Gastrocnemius medialis (tissue), 4 donors: ENCODE data around the gene TMEM247. TPM values are rescaled to one million over a fixed set of nuclear protein-coding genes. Genes with fewer than 3 reads are reported as not detected.
A peak's percentile ranks its signal among the peaks of the same experiment; 100 is the strongest.

Source experiments
- ATAC-seq, 2 donors: fragments of 150-250 bp; one replicate each; pipeline ENCODE4 v1.9.1; 2016
- DNase-seq, 2 donors: peaks; one replicate each; pipeline ENCODE4 v3.0.0-alpha.2; 2019
- H3K27ac ChIP-seq, 4 donors: fragments of 200-600 bp; sonication (generic); 1 replicate in 1 of 4; 2 replicates in 3 of 4; pipeline ENCODE4 v1.5.1; 2016 to 2018; ENCODE audit warnings: mild to moderate bottlenecking in 2 of 4, moderate library complexity in 1 of 4
- H3K27me3 ChIP-seq, 3 donors: fragments of 200-600 bp; sonication (generic) in 2 of 3; 1 replicate in 1 of 3; 2 replicates in 2 of 3; pipeline versions ENCODE4 v1.5.1 to v1.6.0; 2016 to 2019; ENCODE audit warnings: mild to moderate bottlenecking in 1 of 3, moderate library complexity in 1 of 3
- H3K36me3 ChIP-seq, 2 donors: fragments of 200-600 bp; sonication (generic) in 1 of 2; one replicate each; pipeline ENCODE4 v1.5.1; 2017 to 2018
- H3K4me1 ChIP-seq, 2 donors: fragments of 200-600 bp; sonication (generic) in 1 of 2; one replicate each; pipeline ENCODE4 v1.5.1; 2016 to 2017; ENCODE audit warnings: mild to moderate bottlenecking in 2 of 2
- H3K4me3 ChIP-seq, 4 donors: fragments of 200-600 bp; sonication (generic) in 3 of 4; 1 replicate in 1 of 4; 2 replicates in 3 of 4; pipeline ENCODE4 v1.5.1; 2016 to 2019; ENCODE audit warnings: mild to moderate bottlenecking in 2 of 4
- H3K9me3 ChIP-seq, 3 donors: fragments of 200-600 bp; sonication (generic) in 2 of 3; 1 replicate in 1 of 3; 2 replicates in 2 of 3; pipeline ENCODE4 v1.5.1; 2016 to 2019
- CTCF ChIP-seq, 5 experiments: fragments of 450-650 bp in 3 of 5; fragments of 200-600 bp in 2 of 5; sonication (generic) in 2 of 5; IDR thresholded peaks in 4 of 5; conservative IDR thresholded peaks in 1 of 5; 1 replicate in 4 of 5; 2 replicates in 1 of 5; pipeline ENCODE4 v1.5.1; 2016 to 2019; ENCODE audit warnings: antibody characterized with exemption in 5 of 5, mild to moderate bottlenecking in 3 of 5, moderate library complexity in 3 of 5
- POLR2A ChIP-seq, 2 donors: fragments of 450-650 bp; IDR thresholded peaks; one replicate each; pipeline ENCODE4 v1.6.1; 2017; ENCODE audit warnings: antibody characterized with exemption in 2 of 2, mild to moderate bottlenecking in 2 of 2, moderate library complexity in 2 of 2
- in situ Hi-C, 4 donors: fragments of 200-750 bp; cut with MboI; loops; one replicate each; pipeline versions ENCODE4 v1.15.0 to v1.8.0; 2017; ENCODE audit warnings: low sequenced_read_pairs in 4 of 4
- intact Hi-C: fragments of 100-400 bp; cut with DNase I; formaldehyde crosslinking; loops from one replicate; pipeline ENCODE4 v1.15.1; 2023; ENCODE audit warnings: low total_unique reads
- total RNA-seq, 4 donors: library from RNA; depleted of rRNA; stranded (reverse); fragments of >200 nt; gene quantifications; one replicate each; pipeline versions ENCODE4 v1.1.0 to v1.2.3, GENCODE V29; 2016

Gene TMEM247
- total RNA-seq, 4 donors from 2014 or later: not detected

- ATAC-seq: no peak
Observed at GRCh38 chr2:46499392-46499785, 20.0 kb downstream of the TMEM247 start.

GRCh38 chr2:46500801-46501200, 21.4 kb downstream of the TMEM247 start:
- no peak for TF ChIP-seq POLR2A (IDR thresholded peaks at IDR 0.05)
- TF ChIP-seq CTCF (IDR thresholded peaks at IDR 0.05 in 4 of 5, conservative IDR thresholded peaks at IDR 0.05 in 1 of 5): no peak
- peaks cover 0 to 6% of the 10 kb centered on the region in 2 donors for H3K4me1 ChIP-seq
- intact Hi-C loops: no loop called here
- no peaks in the 10 kb centered on the region for H3K27me3 ChIP-seq
- no peaks in the 10 kb centered on the region for H3K9me3 ChIP-seq
- H3K4me3 ChIP-seq: peak overlapping the region in 1 of 4 donors; percentile 61
- H3K27ac ChIP-seq: no peak overlapping the region
- DNase-seq (no peak), ATAC-seq (no peak)
- in situ Hi-C loops: no loop called here
- no peaks in the 10 kb centered on the region for H3K36me3 ChIP-seq

More at GRCh38 chr2:46499392-46499785, 20.0 kb downstream of the TMEM247 start:
- in situ Hi-C loops (no loop called here), intact Hi-C loops (no loop called here)
- Histone ChIP-seq H3K4me1 (peaks cover 0 to 6% of the 10 kb centered on the region in 2 donors), H3K4me3 (peak overlapping the region; percentile 61 to 80 (median 70)), H3K27ac (peak overlapping the region; percentile 86 to 88 (median 86)), H3K27me3 (no peaks in the 10 kb centered on the region), H3K9me3 (no peaks in the 10 kb centered on the region), H3K36me3 (no peaks in the 10 kb centered on the region)
- DNase-seq: no peak
- no peak for TF ChIP-seq POLR2A (IDR thresholded peaks at IDR 0.05)
- TF ChIP-seq CTCF (IDR thresholded peaks at IDR 0.05 in 4 of 5, conservative IDR thresholded peaks at IDR 0.05 in 1 of 5): no peak

- no peaks in the 10 kb centered on the region for H3K36me3 ChIP-seq
- no peak overlapping the region for H3K4me3 ChIP-seq
- in situ Hi-C loops (no loop called here), intact Hi-C loops (no loop called here)
- H3K4me1 ChIP-seq: peaks cover 0 to 6% of the 10 kb centered on the region in 2 donors
- ATAC-seq: no peak
- no peak overlapping the region for H3K27ac ChIP-seq
- H3K27me3 ChIP-seq: no peaks in the 10 kb centered on the region
- no peak for DNase-seq
- H3K9me3 ChIP-seq: no peaks in the 10 kb centered on the region
- TF ChIP-seq POLR2A (IDR thresholded peaks at IDR 0.05): no peak
- no peak for TF ChIP-seq CTCF (IDR thresholded peaks at IDR 0.05 in 4 of 5, conservative IDR thresholded peaks at IDR 0.05 in 1 of 5)
Observed at GRCh38 chr2:46502291-46502885, 23.0 kb downstream of the TMEM247 start.

GRCh38 chr2:46503686-46504085, 24.3 kb downstream of the TMEM247 start:
- H3K27ac ChIP-seq: no peak overlapping the region
- H3K36me3 ChIP-seq: no peaks in the 10 kb centered on the region
- intact Hi-C loops (no loop called here), in situ Hi-C loops (no loop called here)
- peaks cover 0 to 6% of the 10 kb centered on the region in 2 donors for H3K4me1 ChIP-seq
- no peaks in the 10 kb centered on the region for H3K27me3 ChIP-seq
- no peak for TF ChIP-seq POLR2A (IDR thresholded peaks at IDR 0.05)
- no peak for TF ChIP-seq CTCF (IDR thresholded peaks at IDR 0.05 in 4 of 5, conservative IDR thresholded peaks at IDR 0.05 in 1 of 5)
- no peak overlapping the region for H3K4me3 ChIP-seq
- no peak for DNase-seq
- ATAC-seq: no peak
- H3K9me3 ChIP-seq: no peaks in the 10 kb centered on the region

- no peak overlapping the region for H3K4me3 ChIP-seq
- peaks cover 0 to 6% of the 10 kb centered on the region in 2 donors for H3K4me1 ChIP-seq
- H3K27me3 ChIP-seq: no peaks in the 10 kb centered on the region
- no peaks in the 10 kb centered on the region for H3K36me3 ChIP-seq
- intact Hi-C loops: no loop called here
- in situ Hi-C loops: no loop called here
- TF ChIP-seq POLR2A (IDR thresholded peaks at IDR 0.05): no peak
- no peak for TF ChIP-seq CTCF (IDR thresholded peaks at IDR 0.05 in 4 of 5, conservative IDR thresholded peaks at IDR 0.05 in 1 of 5)
- no peak overlapping the region for H3K27ac ChIP-seq
- no peaks in the 10 kb centered on the region for H3K9me3 ChIP-seq
- no peak for ATAC-seq
- DNase-seq: no peak
Observed at GRCh38 chr2:46504221-46504620, 24.9 kb downstream of the TMEM247 start.
